Stimulated activated CD8-positive, alpha-beta memory T cell treated with anti-CD3 and anti-CD28 coated beads, Interleukin-4, amount 100 ng/mL, for 4 hours (primary cell): ENCODE data around the gene TERB1.
"Not testable (repeated sequence)": the region's sequence is repeated elsewhere in the genome, so short reads cannot be mapped to it uniquely, and the experiment has no call there.

Experiments
- DNase-seq, 2 donors: peaks; one replicate each; pipeline ENCODE4 v3.0.0-alpha.2; 2020; ENCODE audit warnings: low read depth in 2 of 2, low spot score in 1 of 2

TERB1 gene

DNA sequence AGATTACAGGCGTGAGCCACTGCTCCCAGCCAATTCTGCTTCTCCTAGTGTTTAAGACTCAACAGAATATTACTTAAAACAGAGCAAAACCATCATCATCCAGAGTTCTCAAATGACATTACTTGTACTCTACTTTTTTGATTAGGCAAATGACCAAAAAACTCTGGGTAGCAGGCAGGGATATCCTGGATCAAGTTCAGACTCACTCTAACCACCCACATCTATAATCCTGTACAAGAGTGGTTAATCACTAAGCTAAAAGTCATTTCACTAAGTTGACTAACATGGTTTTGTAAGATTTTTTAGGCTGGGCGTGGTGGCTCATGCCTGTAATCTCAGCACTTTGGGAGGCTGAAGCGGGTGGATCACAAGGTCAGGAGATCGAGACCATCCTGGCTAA, 22.6 kb upstream of the TERB1 start:
- no peak for DNase-seq

DNA sequence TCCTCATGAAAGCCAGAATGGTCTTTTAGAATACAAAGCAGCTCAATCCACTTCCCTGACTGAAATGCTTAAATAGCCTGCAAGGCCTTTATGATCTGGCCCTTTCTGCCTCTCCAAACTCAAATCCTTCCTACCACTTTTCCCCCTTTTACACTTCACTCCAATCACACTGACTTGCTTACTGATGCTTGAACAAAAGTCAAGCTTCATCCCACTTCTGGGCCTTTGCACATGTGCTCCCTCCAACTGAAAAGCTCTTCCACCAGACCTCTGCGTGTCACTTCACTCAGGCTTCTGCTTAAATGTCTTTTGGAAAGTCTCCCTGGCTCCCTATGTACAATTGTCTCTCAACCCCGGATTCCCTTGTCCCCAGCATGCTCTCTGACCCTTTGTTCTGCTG, 13.3 kb upstream of the TERB1 start:
- no peak for DNase-seq

DNA sequence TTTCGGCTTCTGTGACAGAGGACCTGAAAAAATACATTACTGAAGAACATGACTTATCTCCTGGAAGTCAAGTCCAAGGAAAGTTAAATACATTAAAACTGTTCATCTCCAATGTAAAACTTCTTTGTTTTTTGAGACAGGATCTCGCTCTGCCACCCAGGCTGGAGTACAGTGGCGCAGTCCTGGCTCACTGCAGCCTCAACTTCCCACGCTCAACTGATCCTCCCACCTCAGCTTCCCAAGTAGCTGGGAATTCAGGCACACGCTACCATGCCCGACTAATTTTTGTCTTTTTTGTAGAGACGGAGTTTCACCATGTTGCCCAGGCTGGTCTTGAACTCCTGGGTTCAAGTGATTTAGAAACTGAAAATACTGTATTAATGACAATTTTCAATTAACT, 9.7 kb upstream of the TERB1 start:
- no peak for DNase-seq

DNA sequence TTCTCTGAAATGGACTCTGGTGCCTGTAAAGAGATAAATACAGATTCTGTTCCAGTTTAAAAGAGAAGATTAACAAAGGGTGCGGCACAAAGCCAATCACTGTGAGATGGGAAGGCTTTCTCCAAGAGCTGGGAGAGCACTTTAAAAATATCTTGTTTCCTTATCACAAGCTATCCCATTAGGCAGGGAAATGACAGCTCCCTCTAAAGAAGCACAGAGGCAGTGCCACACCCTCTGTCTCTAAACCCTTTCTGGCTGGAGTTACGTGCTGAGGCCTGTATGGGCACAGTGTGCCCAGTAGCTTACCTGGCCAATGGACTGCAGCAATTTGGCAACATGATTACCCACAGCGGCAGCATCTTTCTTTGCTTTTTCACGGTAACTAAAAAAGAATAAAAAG, 9.0 kb upstream of the TERB1 start:
- DNase-seq, result no peak

DNA sequence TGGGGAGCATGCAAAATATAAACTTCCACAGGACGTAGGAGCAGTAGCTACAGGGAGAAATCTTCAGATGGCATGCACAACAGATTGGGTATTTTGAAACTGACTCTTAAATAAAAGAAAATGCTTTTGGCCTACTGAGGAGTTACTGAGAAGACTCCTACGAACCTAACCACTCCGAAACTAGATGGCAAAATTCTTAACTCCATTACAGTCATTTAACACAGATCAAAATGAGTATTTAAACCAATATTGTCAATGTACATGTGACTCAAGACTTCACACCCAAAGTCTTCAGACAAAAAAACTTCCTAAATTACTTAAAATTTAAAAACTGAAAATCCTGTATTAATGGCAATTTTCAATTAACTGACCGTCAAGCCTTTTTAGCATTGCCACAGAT, 8.4 kb upstream of the TERB1 start:
- no peak for DNase-seq

DNA sequence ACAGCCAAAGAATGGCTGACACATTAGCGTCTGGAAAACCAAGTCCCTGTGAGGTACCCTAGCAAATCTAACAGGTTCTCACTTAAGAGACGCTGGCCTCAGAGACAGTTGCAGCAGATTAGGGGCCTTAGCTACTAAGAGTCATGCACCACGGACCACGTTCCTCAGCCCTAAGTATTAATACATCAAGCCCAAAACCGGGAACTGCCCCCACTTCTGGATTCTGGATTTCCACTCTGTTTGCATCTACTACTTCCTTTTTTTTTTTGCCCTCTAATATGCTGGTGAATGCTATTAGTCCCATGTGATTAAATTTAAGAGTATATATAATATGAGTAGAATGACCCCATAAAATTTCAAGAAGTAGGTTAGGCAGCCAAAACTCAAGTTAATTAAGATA, 775 bp upstream of the TERB1 start:
- no peak for DNase-seq

DNA sequence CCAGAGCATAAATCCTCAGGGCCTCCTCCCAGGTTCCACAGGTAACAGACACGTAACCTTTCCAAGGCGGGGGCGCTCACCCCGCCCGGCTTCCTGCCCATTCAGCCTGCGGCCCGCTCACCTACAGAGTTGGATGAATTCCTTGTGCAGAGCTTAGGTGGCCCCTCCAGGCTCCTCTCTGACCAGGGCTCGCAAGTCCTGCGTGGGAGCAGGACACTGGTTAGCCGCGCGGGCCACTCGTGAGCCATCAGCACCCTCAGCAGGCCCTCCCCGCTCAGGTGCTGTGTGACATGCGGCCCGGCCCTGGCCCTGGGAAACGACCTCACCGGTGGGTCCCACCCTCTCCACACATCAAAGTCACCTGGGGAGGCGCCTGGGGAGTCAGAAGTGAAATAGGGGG, 528 bp downstream of the TERB1 start:
- DNase-seq, result no peak

DNA sequence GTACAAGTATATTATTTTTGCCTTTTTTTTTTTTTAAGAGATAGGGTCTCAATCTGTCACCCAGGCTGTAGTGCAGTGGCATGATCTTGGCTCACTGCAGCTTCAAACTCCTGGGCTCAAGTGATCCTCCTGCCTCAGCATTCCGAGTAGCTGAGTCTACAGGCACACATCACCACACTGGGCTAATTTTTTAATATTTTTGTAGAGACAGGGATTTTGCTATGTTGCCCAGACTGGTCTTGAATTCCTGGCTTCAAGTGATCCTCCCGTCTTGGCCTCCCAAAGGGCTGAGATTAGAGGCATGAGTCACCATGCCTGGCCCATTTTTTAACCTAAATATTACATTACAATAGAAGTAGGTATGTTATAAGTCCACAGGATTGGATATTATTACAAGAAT, 3.2 kb downstream of the TERB1 start:
- DNase-seq, result no peak

DNA sequence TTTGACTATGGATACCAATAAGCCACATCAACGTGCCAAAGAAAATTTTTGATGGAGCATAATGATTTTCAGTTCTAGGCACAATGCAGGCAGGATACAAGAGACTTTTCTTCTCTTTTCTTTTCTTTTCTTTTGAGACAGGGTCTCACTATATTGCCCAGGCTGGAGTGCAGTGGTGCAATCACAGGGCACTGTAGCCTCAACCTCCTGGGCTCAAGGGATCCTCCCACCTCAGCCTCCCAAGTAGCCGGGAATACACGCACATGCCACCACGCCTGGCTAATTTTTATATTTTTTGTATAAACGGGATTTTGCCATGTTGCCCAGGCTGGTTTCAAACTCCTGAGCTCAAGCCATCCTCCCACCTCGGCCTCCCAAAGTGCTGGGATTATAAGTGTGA, 7.4 kb downstream of the TERB1 start:
- DNase-seq, result not testable (repeated sequence)

DNA sequence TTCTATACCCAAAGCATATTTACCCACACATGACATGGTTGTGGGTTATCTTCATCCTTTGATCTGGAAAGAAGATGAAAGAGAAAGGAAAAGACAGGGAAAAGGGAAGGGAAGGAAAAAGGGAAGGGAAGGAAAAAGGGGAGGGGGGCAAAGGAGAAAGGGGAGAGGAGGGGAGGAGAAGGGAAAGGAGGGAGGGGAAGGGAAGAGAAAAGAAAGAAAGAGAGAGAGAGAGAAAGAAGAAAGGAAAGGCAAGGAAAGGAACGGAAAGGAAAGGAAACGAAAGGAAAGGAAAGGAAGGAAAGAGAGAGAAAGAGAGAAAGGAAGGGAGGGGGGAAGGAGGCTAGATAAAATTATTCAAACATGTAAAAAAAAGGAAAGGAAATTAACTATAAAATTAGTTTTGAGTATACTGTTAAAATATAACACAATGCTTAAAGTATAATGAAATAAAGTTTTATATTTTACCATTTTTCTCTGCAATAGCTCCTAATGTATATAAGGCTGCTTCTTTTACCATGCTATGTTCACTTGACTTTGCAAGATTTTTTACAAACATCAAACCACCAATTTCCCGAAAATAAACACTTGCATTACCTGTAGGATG, 11.2 kb downstream of the TERB1 start:
- DNase-seq, result no peak

DNA sequence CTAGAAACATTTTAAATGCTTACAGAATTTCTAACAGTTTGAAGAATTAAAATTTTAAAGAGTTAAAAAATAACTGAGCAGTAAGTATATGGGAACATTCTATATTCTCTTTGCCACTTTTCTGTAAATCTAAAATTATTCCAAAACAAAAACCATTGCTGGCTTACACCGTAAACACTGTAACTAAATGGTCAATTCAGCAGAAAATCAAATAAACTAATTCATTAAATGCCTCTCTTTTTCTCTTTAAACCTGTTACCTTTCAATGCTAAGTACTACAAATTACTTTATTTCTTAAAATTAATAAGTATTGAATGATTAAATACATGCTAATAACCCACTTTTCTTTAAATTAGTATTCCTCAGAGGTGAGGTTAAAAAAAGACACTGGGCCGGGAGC, 14.0 kb downstream of the TERB1 start:
- DNase-seq, result no peak

DNA sequence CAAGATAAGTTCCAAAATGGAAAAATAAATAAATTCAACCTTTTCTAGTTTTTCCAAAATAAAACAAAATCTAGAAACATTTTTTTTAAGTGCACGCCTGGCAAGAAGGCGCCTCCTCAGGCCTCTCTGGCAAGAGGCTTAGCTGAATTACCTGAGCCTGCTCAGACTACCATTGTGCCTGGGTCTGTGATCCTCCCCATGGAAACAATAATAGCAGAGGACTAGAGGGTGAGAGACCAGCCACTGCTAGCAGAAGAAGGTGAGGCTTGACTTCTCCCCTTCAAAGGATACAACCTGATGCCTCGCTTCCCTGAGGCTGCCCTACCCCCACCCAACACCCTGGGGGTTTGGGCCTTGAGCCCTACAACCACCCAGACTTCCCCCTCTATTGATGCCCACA, 14.8 kb downstream of the TERB1 start:
- no peak for DNase-seq

DNA sequence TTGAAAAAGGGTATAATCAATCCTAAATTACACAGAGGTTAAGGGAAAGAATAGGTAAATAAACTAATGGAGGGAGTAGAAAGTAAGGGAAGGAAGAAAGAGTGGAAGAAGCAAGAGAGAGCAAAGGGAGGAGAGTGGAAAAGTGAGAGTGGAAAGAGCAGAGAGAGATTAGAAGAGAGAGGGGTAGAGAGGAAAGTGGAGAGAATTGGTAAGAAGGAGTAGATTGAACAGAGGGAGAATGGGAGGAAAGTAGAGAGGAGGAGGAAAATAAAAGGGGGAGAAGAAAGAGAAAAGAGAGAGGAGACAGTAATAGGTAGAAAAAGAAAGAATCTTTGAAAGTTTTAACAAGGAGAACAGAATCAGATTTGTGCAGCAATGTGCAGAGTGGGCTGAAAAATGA, 24.9 kb downstream of the TERB1 start:
- no peak for DNase-seq

DNA sequence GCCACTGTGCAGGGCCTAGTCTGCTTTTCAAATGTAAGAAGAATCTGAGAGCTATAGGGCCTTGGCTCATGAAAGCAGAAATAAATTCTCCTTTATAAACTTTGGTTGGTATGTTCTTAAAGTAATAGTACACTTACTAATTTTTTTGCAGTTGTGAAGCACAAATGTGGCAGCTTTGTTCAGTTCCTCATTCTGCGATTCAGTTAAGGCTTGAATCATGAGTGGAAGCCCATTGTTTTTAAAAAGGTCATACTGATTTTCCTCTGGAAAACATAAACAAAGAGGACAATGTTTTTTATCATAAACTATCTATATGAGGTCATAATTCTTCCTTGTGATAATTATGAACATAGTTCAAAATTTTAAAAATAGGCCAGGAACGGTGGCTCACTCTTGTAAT, 26.4 kb downstream of the TERB1 start:
- DNase-seq, result no peak

DNA sequence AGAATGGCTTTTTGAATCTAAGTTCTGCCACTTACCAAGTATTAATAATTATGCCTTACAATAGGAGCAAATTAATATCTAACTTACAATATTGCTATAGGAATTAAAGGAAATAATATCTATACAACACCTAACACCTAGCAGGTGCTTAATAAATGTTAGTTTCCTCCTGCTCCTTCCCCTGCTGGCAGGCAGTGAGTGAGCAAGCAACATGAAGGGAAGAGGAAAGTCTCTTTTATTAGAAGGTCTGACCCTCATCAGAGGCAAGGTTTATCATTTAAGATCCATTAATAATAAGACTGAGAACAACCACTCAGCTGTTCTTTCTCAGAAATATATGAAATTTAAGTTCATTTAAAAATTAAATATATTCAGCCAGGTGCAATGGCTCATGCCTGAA, 43.3 kb downstream of the TERB1 start:
- no peak for DNase-seq

DNA sequence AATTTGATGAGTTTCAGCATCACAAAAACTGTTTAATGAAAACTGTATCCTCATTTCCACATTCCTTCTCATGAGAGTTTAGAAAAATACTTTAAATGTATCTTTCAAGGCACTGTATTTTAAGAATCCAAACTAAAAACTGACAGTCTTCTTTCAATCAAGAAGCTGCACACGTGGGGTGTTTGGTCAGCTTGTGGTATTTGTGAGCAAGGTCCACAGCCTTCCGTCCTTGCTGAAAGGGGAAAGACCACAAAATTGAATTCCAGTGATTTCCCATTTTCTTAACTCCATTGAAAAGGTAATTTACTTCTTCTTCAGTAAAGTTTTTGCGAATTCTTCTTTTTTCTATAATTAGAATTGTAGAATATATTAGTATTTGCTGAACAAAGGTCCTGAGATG, 46.6 kb downstream of the TERB1 start:
- no peak for DNase-seq

DNA sequence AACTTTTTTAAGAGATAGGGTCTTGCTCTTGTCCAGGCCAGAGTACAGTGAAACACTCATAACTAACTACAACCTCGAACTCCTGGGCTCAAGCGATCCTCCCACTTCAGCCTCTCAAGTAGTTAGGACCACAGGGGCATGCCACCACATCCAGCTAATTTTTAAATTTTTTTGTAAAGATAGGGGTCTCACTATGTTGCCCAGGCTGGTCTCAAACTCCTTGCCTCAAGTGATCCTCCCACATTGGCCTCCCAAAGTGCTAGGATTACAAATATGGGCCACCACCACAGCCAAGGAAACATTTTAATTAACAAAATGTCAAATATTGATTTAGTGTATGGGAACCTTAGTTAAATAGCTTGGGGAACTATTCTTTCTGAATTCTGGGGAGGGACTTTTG, 47.2 kb downstream of the TERB1 start:
- DNase-seq, result no peak

DNA sequence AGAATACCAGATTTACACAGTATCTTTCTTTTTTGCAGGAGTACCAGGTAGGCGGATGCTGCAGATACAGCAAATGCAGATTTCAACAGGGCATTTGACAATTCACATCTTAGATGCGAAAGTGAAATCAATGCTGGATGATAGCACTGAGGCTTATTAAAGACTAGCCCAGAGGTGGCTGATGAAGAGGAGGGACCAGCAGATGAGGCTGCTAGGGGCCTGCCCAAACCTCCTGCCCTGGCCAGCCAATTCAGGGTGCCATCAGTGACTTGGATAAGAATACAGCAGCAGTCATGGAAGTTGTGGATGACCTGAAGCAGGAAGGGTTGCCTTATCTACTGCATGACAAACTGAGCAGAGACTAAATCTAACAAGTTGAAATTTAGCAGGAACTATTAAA, 48.4 kb downstream of the TERB1 start:
- DNase-seq, result no peak

DNA sequence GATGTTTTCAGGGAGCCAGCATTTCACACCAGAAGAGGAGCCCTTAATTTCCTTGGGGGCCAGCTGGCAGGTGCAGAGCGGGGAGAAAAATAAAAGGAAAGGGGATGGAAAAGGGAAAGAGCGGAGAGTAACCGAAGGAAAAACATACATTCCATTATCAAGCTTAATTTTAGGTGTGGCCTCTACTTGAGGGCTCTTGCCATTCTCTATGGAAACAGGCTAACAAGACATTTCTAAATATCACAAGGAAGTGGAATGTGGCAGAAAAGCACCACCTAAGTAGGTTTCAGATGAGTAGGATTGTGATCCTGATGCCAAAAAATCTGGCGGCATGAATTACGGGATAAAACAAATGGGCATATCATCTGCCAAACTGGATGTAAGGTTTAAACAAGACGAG, 49.0 kb downstream of the TERB1 start:
- no peak for DNase-seq

DNA sequence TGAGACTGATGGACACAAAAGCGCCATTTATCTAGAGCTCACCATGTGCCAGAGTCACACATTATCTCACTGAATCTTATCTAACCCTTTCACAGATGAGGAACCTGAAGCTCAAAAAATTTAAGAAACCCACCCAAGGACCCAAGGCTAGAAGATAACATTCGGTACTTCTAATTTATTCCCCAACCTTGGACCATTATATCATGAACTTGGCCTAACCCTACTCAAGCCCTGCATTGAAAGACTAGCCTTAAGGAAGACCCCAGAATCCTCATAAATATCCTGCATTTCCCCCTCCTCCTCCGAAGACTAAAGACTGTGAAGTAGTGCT, 49.4 kb downstream of the TERB1 start:
- DNase-seq, result no peak

DNA sequence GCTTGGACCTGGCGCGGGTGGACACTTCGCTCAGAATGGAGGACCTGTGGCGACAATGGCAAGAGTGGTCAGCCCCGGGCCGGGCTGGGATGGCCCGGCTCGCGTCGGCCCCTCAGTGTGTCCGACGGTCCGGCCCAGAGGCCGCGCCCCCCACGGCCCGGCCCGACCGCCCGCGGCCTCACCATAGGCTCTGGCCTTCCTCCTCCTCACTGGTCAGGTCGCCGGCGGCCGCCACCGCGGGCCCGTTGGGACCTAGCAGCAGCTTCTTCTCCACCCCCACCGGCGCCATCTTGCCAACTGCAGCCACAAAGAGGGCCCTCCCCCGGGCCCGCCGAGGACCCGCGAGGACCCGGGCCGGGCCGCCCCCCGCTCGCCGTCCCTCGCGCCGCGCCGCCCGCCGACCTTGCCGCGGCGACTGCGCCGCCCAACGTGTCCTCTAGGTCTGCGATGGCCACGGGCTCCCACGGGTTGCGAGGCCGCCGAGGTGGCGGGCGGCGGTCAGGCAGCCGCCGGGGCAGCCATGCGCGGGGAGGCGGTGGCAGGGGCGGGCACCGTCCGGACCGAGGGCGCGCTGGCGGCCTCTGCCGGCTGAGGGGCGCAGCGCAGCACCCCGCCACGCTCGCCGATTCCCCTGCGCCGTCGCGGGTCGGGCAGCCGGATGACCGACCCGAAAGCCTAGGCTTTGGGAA, 49.9 kb downstream of the TERB1 start, which contains the start of gene DYNC1LI2:
Gene DYNC1LI2 (minus strand): TSS at position 307 of the 689 bp plus-strand sequence. CDS start 18 bp downstream, at position 289.
- peak; percentile 53 to 58 for DNase-seq

DNA sequence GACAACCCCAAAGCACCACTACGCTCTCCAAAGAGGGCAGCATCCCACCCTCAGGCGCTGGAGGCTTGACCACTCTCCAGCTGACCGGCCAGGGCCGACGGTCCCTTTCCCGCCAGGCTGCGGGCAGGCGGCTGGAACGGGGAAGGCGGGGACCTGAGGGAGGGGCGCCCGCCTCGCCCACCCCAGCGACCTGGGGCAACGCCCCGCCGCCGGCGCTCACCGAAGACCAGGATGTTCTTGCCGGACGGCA, 50.4 kb downstream of the TERB1 start:
- no peak for DNase-seq

DNA sequence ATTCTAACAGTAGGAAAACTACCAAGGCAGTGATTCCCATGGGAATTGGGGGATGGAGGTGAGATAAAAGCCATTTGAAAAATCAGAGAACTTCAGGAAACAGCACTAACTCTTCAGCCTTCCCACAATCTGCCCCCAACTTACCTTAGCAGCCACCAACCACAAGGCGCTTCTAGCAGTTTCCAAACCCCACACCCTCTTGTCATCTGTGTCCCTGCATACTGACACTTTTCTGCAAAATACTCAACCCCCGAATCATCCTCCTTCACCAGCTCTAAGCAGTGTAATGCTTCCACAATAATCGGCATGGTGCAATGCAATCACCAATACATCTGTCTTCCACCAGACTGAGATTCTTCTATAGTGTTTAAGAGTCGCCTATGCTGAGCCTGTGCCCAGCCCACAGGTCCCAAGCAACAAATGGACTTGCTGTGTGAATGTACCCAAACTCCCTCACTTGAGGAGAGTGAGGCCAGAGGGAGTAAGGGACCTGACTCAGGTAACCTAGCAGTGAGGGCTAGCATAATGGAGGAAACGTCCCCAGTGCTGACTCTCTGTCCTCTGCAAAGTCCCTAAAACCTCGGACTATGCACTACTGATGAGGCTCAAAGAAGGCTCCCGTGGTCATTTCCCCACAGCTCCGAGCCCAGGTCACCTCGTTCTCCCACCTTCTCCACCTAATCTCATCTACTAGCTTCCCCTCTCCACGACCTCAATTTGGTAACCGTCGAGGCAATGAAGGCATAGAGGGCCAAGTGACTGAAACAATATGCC, 50.9 kb downstream of the TERB1 start:
- no peak for DNase-seq
